HEK293 (cell line): ENCODE results near the gene ZNHIT2.
"Not testable (repeated sequence)": the region's sequence is repeated elsewhere in the genome, so short reads cannot be mapped to it uniquely, and the experiment has no call there.

ENCODE experiments used
- GFI1B ChIP-seq: fragments of 450-650 bp; formaldehyde crosslinking; IDR thresholded peaks from 2 replicates; pipeline ENCODE4 v1.5.1; 2016; ENCODE audit warnings: missing biosample characterization, missing genetic modification characterization
- GLI4 ChIP-seq: fragments of 450-650 bp; formaldehyde crosslinking; IDR thresholded peaks from 2 replicates; pipeline ENCODE4 v1.5.1; 2016; ENCODE audit warnings: missing biosample characterization, missing genetic modification characterization
- HOXD13 ChIP-seq: sonication (generic); formaldehyde crosslinking; IDR thresholded peaks from 2 replicates; pipeline ENCODE4 v1.8.0; 2022; ENCODE audit warnings: missing genetic modification reagents, borderline replicate concordance
- SALL2 ChIP-seq: fragments of 450-650 bp; formaldehyde crosslinking; IDR thresholded peaks from 2 replicates; pipeline ENCODE4 v1.5.0; 2017; ENCODE audit warnings: missing biosample characterization, mild to moderate bottlenecking, missing genetic modification characterization, borderline replicate concordance
- ZNF121 ChIP-seq: fragments of 450-650 bp; formaldehyde crosslinking; IDR thresholded peaks from 2 replicates; pipeline ENCODE4 v1.5.1; 2016; ENCODE audit warnings: missing biosample characterization, missing genetic modification characterization
- ZNF274 ChIP-seq, 2 experiments: fragments of 200-500 bp in 1 of 2; fragments of 450-650 bp in 1 of 2; sonication (Bioruptor generic) in 1 of 2; formaldehyde crosslinking in 1 of 2; IDR thresholded peaks; 2 replicates each; pipeline versions ENCODE4 v1.5.1 to v1.6.1; 2014 to 2016; ENCODE audit warnings: borderline replicate concordance in 1 of 2, inconsistent platforms in 1 of 2, low read length in 1 of 2, missing biosample characterization in 1 of 2, missing genetic modification characterization in 1 of 2
- ZNF292 ChIP-seq: fragments of 450-650 bp; formaldehyde crosslinking; IDR thresholded peaks from 2 replicates; pipeline ENCODE4 v1.5.1; 2016; ENCODE audit warnings: low read depth, missing biosample characterization, missing genetic modification characterization, borderline replicate concordance
- ZNF501 ChIP-seq: fragments of 450-650 bp; formaldehyde crosslinking; IDR thresholded peaks from 2 replicates; pipeline ENCODE4 v1.5.1; 2016; ENCODE audit warnings: missing biosample characterization, missing genetic modification characterization
- ZNF777 ChIP-seq: fragments of 450-650 bp; formaldehyde crosslinking; IDR thresholded peaks from 2 replicates; pipeline ENCODE4 v1.5.1; 2017; ENCODE audit warnings: missing biosample characterization, missing genetic modification characterization, borderline replicate concordance
- TF ChIP-seq, protein P1 (sequence below): fragments of 450-650 bp; formaldehyde crosslinking; IDR thresholded peaks from 2 replicates; pipeline ENCODE4 v1.5.1; 2016; ENCODE audit warnings: missing biosample characterization, missing genetic modification characterization, low read depth
- TF ChIP-seq, protein P2 (sequence below): fragments of 450-650 bp; formaldehyde crosslinking; IDR thresholded peaks from 2 replicates; pipeline ENCODE4 v1.5.1; 2016; ENCODE audit warnings: missing biosample characterization, missing genetic modification characterization

DNA sequence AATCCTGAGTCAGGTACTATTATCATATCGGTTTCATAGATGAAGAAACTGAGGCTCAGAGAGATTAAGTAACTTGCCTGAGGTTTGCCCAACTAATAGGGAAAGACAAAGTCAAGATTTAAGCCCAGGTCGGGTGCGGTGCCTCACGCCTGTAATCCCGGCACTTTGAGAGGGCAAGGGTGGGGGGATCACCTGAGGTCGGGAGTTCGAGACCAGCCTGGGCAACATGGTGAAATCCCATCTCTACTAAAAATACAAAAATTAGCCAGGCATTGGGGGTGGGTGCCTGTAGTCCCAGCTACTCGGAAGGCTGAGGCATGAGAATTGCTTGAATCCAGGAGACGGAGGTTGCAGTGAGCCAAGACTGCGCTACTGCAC is 32.6 kb upstream of the ZNHIT2 start:
- TF ChIP-seq ZNF121 (tag by site-specific recombination); ZNF274 (IDR thresholded peaks at IDR 0.05; ENCODE audit: low read length); ZNF274 (tag by site-specific recombination; IDR thresholded peaks at IDR 0.05; ENCODE audit: borderline replicate concordance); HOXD13 (CRISPR knock-in tag); ZNF501 (tag by site-specific recombination); SALL2 (tag by site-specific recombination); ZNF292 (tag by site-specific recombination); ZNF777 (tag by site-specific recombination); GLI4 (tag by site-specific recombination); GFI1B (tag by site-specific recombination): not testable (repeated sequence)
- TF ChIP-seq, protein P1, sequence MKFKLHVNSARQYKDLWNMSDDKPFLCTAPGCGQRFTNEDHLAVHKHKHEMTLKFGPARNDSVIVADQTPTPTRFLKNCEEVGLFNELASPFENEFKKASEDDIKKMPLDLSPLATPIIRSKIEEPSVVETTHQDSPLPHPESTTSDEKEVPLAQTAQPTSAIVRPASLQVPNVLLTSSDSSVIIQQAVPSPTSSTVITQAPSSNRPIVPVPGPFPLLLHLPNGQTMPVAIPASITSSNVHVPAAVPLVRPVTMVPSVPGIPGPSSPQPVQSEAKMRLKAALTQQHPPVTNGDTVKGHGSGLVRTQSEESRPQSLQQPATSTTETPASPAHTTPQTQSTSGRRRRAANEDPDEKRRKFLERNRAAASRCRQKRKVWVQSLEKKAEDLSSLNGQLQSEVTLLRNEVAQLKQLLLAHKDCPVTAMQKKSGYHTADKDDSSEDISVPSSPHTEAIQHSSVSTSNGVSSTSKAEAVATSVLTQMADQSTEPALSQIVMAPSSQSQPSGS (tag by site-specific recombination) = not testable (repeated sequence)
- TF ChIP-seq, protein P2, sequence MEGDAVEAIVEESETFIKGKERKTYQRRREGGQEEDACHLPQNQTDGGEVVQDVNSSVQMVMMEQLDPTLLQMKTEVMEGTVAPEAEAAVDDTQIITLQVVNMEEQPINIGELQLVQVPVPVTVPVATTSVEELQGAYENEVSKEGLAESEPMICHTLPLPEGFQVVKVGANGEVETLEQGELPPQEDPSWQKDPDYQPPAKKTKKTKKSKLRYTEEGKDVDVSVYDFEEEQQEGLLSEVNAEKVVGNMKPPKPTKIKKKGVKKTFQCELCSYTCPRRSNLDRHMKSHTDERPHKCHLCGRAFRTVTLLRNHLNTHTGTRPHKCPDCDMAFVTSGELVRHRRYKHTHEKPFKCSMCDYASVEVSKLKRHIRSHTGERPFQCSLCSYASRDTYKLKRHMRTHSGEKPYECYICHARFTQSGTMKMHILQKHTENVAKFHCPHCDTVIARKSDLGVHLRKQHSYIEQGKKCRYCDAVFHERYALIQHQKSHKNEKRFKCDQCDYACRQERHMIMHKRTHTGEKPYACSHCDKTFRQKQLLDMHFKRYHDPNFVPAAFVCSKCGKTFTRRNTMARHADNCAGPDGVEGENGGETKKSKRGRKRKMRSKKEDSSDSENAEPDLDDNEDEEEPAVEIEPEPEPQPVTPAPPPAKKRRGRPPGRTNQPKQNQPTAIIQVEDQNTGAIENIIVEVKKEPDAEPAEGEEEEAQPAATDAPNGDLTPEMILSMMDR (tag by site-specific recombination) = not testable (repeated sequence)
